Smooth muscle cell of the brain vasculature (primary cell): ENCODE measurements around the gene RFNG.

ENCODE experiments used
- DNase-seq: peaks from one replicate; pipeline ENCODE4 v3.0.0-alpha.2; 2012; ENCODE audit warnings: low read depth, low spot score

RFNG gene

DNA sequence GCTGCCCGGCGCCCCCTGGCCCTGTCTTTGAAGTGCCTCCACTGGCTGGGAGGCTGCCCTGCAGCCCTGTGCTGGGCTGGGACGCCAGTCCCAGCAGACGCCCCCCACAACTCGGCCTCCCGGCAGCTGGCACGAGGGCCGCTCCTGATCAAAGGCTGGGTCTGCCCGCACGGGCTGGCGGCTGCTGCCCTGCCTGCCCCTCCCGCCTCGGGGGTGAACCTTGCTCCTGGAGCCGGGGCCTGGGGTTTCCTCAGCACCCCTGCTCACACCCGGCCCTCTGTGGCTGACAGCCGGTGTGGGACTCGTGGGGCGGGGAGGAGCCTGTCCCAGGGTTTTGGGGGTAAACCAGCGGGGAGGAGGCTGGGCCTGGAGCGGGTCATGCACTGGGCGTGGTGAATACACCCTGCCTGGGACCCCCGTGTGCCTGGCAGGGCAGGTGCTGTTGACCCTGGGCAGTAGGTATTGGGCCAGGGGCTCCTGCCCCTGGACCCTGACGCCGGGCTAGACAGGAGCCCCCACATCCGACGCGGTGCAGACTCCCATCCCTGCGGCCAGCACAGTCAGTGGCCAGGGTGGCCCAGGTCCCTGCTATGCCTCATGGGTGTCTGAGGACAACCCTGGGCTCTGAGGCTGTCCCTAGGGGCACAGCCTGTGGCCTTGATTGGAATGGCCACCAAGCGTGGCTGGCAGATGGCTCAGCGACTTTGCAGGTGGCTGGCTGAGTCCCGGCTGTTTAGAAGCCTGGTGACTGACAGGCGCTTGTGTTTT lies 50.6 kb downstream of the RFNG start:
- no peak for DNase-seq

DNA sequence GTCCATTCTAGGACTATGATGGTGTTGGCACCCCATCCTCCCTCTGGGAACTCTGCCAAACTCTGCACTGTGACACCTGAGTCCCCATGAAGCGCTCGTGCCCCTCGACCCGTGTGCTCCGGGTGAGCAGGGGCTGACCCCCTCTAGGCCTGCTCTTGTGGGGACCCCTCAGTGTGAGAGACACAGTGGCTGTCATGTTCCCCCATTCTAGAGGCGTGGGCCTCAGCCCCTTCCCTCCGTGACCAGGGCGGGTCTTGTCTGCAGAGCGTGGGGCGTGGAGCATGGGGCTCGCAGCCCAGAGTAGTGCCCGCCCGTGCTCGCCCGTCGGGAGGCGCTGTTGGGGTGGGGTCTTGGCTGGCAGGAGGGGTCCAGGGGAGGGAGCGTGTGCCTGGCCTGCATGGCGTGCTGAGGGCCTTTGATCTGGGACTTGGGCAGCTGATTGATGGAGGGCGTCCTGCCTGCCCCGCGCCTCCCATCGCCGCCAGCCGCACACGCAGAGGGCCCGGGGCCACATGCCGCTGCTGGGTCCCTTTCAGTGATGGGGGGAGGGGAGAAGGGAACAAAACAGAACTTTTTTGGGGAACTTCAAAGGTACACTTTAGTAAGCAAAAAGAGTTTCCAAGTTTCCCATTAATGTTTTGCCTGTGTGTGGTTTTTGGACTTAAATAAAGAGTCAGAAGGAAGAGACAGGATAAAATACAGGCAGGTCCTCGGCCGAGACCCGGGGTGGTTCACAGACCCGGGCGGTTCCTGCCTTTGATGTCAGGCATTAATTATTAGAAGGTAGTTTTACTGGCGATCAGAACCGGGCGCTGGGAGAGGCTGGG lies 51.4 kb downstream of the RFNG start:
- DNase-seq: no peak

- no peak for DNase-seq
Observed at GRCh38 chr17:81999587-81999975, 52.0 kb downstream of the RFNG start.

GRCh38 chr17:81998691-81999438 lies 52.7 kb downstream of the RFNG start:
- no peak for DNase-seq

DNA sequence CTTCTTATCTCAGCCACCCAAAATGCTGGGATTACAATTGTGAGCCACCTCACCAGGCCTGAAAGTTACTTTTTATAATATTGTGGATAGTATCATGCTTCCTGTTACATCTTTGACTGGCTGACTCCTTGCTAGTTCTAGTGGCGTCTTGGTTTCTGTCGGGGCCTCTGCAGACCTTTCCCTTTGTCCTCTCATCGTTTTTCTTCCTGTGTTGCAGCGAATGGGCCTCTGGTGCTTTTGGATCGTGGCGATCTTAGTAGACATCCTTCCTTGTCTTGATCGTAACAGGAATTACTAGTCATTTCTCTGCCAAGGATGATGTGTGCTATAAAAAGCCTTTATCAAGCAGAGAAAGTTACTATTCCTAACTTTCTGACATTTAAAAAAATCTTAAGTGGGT lies 53.4 kb downstream of the RFNG start:
- DNase-seq: no peak
